GM21529 (cell line): Measurements from ENCODE around the gene CDK4.
A peak's percentile ranks its signal among the peaks of the same experiment; 100 is the strongest.

Experiments used
- ATAC-seq: cut with Tn5 transposase; IDR thresholded peaks from one replicate; pipeline ENCODE4 v1.9.1; 2021; ENCODE audit not compliant: unreplicated experiment

CDK4 gene

GRCh38 chr12:57772429-57773322 lies 20.6 kb upstream of the CDK4 start, which contains the start of gene EEF1AKMT3:
TSS of gene EEF1AKMT3 (plus strand) at chr12:57772614. CDS start at chr12:57772725, 111 bp downstream.
- peak; percentile 35 for ATAC-seq

GRCh38 chr12:57771873-57772428 lies 19.8 kb upstream of the CDK4 start, which contains the start of gene METTL1:
TSS of gene METTL1 (minus strand) at chr12:57772105. CDS start at chr12:57772083, 22 bp downstream.
- peak; percentile 77 for ATAC-seq

GRCh38 chr12:57771236-57771872 lies 19.2 kb upstream of the CDK4 start:
- peak; percentile 74 for ATAC-seq

GRCh38 chr12:57770734-57771133 lies 18.6 kb upstream of the CDK4 start:
- no peak for ATAC-seq

GRCh38 chr12:57769594-57769993 lies 17.5 kb upstream of the CDK4 start:
- no peak for ATAC-seq

GRCh38 chr12:57767876-57768275 lies 15.8 kb upstream of the CDK4 start:
- no peak for ATAC-seq

- no peak for ATAC-seq
Observed at GRCh38 chr12:57767305-57767698, 15.2 kb upstream of the CDK4 start.

GRCh38 chr12:57766464-57767304 lies 14.6 kb upstream of the CDK4 start, which contains the start of gene CYP27B1:
TSS of gene CYP27B1 (minus strand) at chr12:57767078. CDS start at chr12:57767041, 37 bp downstream.
- ATAC-seq: no peak

- no peak for ATAC-seq
Observed at GRCh38 chr12:57765698-57766463, 13.8 kb upstream of the CDK4 start.

GRCh38 chr12:57765003-57765697 lies 13.0 kb upstream of the CDK4 start:
- ATAC-seq: peak; percentile 67

GRCh38 chr12:57764662-57765002 lies 12.5 kb upstream of the CDK4 start:
- no peak for ATAC-seq

- ATAC-seq: no peak
Observed at GRCh38 chr12:57763881-57764661, 12.0 kb upstream of the CDK4 start.

- no peak for ATAC-seq
Observed at GRCh38 chr12:57762463-57762862, 10.4 kb upstream of the CDK4 start.

- no peak for ATAC-seq
Observed at GRCh38 chr12:57761391-57761998, 9.4 kb upstream of the CDK4 start.

GRCh38 chr12:57760347-57760982 lies 8.4 kb upstream of the CDK4 start:
- no peak for ATAC-seq

- no peak for ATAC-seq
Observed at GRCh38 chr12:57759360-57759980, 7.4 kb upstream of the CDK4 start.
